Epithelial cell of proximal tubule (primary cell): ENCODE results near the gene SLITRK6. TPM values are rescaled to one million over a fixed set of nuclear protein-coding genes. Genes with fewer than 3 reads are reported as not detected.
A peak's percentile ranks its signal among the peaks of the same experiment; 100 is the strongest.

Experiments used
- DNase-seq: peaks from one replicate; pipeline ENCODE4 v3.0.0-alpha.2; 2011; ENCODE audit warnings: low read depth
- H3K4me3 ChIP-seq: 2 replicates; pipeline ENCODE4 v1.5.1; 2011; ENCODE audit warnings: low read depth, mild to moderate bottlenecking, low read length
- CTCF ChIP-seq: conservative IDR thresholded peaks from 2 replicates; pipeline ENCODE4 v1.5.1; 2012; ENCODE audit warnings: low read depth, mild to moderate bottlenecking, low read length
- total RNA-seq: library from RNA; depleted of rRNA; stranded (reverse); fragments of >200 nt; gene quantifications from 2 replicates; pipeline ENCODE4 v1.2.3, GENCODE V29; 2015

The SLITRK6 gene
- not detected in 2 replicates for total RNA-seq

GRCh38 chr13:85799097-85799582 lies at the start of gene SLITRK6:
TSS of gene SLITRK6 (minus strand) at chr13:85799419. CDS start at chr13:85796508, 2,911 bp downstream.
- TF ChIP-seq CTCF = no peak
- H3K4me3 ChIP-seq = no peak within 1 kb of the TSS
- DNase-seq = no peak

- no peak for TF ChIP-seq CTCF
- H3K4me3 ChIP-seq = no peak overlapping the region
Observed at GRCh38 chr13:85847012-85847411, 47.8 kb upstream of the SLITRK6 start.

GRCh38 chr13:85841427-85841826 lies 42.2 kb upstream of the SLITRK6 start:
- no peak for DNase-seq
- no peak overlapping the region for H3K4me3 ChIP-seq
- no peak for TF ChIP-seq CTCF

More at GRCh38 chr13:85847012-85847411, 47.8 kb upstream of the SLITRK6 start:
- DNase-seq = no peak

- DNase-seq = no peak
- no peak for TF ChIP-seq CTCF
- H3K4me3 ChIP-seq = no peak overlapping the region
Observed at GRCh38 chr13:85833921-85834320, 34.7 kb upstream of the SLITRK6 start.

GRCh38 chr13:85828094-85828684 lies 29.0 kb upstream of the SLITRK6 start:
- peak; percentile 65 for TF ChIP-seq CTCF
- DNase-seq = no peak
- H3K4me3 ChIP-seq = no peak overlapping the region

GRCh38 chr13:85825454-85825853 lies 26.2 kb upstream of the SLITRK6 start:
- DNase-seq = no peak
- TF ChIP-seq CTCF = no peak
- H3K4me3 ChIP-seq = no peak overlapping the region

- no peak overlapping the region for H3K4me3 ChIP-seq
- DNase-seq = no peak
- TF ChIP-seq CTCF = no peak
Observed at GRCh38 chr13:85823832-85824231, 24.6 kb upstream of the SLITRK6 start.
